ENCODE measurements around the gene NOP53.

- TF ChIP-seq CTCF (optimal IDR thresholded peaks at IDR 0.05 in 1 of 3, IDR thresholded peaks at IDR 0.05 in 1 of 3, conservative IDR thresholded peaks at IDR 0.05 in 1 of 3; ENCODE audit: extremely low read depth in 1 of 3, insufficient read depth in 2 of 3, low read length in 3 of 3) (no peak), EZH2 (IDR thresholded peaks at IDR 0.05; ENCODE audit: low read length) (no peak)
Measured at GRCh38 chr19:47740866-47741519, 4.4 kb upstream of the NOP53 start.

All from keratinocyte (primary cell).